Stimulated activated CD4-positive, alpha-beta T cell treated with anti-CD3 and anti-CD28 coated beads, Interleukin-12 subunit alpha, Interleukin-12 subunit beta, amount 100 ng/mL, for 24 hours (primary cell): ENCODE results near the gene MADD.

Experiments
- DNase-seq, 2 experiments: peaks; one replicate each; pipeline ENCODE4 v3.0.0-alpha.2; 2020; ENCODE audit warnings: low read depth in 2 of 2

MADD gene

GRCh38 chr11:47251751-47252150, 18.2 kb upstream of the MADD start:
- no peak for DNase-seq

GRCh38 chr11:47253660-47254059, 16.3 kb upstream of the MADD start:
- no peak for DNase-seq

DNA sequence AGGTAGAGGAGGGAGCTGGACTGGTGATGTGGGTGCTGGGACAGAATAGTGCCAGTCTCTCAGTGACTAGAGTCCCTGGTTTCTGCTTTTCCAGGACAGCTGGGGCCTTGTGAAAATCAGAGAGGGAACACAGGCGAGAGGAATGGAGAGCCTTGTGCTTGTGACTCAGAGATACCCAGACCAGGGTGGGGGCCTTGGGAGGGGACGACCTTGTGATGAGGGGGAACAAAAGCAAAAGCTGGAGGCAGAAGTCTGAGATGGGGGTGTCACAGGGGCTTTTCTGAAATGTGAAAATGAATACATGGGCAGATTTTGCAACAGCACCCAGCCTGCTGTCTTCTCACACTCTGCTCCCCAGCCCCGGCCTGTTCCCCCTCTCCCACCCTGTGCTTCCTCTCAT, 15.5 kb upstream of the MADD start:
- DNase-seq = no peak

- DNase-seq = no peak
Measured at GRCh38 chr11:47256374-47256773, 13.6 kb upstream of the MADD start.

- DNase-seq = no peak
Measured at GRCh38 chr11:47257177-47257516, 12.8 kb upstream of the MADD start.

GRCh38 chr11:47257517-47258316, 12.2 kb upstream of the MADD start, which contains the start of gene NR1H3:
NR1H3 (plus strand) TSS chr11:47257996; CDS start chr11:47259217, 1,221 bp downstream.
- no peak for DNase-seq

DNA sequence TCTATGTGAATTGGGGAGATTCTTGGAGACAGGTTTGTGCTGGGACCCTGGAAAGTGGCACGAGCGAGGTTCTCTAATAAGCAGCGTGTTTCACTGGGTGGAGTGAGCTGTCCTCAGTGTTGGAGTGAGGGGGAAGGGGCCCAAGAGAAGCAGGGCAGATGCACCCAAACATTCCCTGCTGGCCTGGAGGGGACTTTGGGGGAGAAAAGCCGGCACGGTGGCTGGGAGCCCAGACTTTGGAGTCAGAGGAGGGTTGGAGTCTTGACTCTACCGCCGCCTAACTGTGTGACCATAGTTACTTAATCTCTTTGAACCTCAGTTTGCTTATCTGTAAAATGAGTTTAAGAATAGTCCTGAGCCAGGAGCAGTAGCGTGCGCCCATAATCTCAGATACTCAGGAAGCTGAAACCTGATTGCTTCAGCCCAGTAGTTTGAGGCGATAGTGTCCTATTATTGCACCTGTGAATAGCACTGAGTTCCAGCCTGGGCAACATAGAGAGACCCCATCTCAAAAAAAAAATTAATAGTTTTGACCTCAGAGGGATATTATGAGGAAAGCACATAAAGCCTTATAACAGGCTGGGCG, 11.5 kb upstream of the MADD start:
- no peak for DNase-seq

- DNase-seq = peak in 1 of 2 experiments; percentile 26
Measured at GRCh38 chr11:47259232-47259977, 10.5 kb upstream of the MADD start.

DNA sequence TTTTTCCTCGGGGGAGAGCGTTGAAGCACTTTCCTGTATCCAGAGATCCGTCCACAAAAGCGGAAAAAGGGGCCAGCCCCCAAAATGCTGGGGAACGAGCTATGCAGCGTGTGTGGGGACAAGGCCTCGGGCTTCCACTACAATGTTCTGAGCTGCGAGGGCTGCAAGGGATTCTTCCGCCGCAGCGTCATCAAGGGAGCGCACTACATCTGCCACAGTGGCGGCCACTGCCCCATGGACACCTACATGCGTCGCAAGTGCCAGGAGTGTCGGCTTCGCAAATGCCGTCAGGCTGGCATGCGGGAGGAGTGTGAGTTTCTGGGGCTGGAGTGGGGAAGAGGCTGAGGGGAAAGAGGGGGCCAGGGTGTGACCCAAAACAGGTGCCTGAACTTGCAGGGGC, 9.6 kb upstream of the MADD start:
- DNase-seq = no peak

DNA sequence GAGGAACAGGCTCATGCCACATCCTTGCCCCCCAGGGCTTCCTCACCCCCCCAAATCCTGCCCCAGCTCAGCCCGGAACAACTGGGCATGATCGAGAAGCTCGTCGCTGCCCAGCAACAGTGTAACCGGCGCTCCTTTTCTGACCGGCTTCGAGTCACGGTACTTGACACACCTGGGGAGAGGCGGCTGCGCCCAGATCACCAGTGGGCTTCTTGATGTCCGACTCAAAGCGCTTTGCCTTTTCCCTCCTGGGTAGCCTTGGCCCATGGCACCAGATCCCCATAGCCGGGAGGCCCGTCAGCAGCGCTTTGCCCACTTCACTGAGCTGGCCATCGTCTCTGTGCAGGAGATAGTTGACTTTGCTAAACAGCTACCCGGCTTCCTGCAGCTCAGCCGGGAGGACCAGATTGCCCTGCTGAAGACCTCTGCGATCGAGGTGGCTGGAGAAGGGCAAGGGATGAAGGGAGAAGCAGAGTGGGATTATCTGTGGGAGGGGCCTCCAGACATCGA, 8.6 kb upstream of the MADD start:
- no peak for DNase-seq

DNA sequence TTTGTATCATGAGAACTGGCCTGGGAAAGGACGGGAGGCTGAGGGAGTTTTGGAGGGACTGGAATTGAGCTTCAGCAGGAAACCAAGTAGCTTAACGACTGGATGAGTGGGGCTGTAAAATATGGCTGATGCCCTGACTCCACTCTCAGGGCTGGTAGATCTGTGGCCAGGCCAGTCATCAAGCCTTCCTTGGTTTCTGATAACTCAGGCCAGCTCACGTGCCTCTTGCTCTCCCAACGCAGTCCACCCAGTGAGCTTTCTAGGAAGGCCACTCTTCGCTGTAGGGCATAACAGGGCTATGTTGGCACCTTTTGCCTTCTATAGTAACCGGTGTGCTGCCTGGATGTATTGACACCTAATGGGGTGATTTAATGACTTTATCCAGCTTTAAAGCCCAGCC, 5.8 kb upstream of the MADD start:
- no peak for DNase-seq

- no peak for DNase-seq
Measured at GRCh38 chr11:47264521-47264920, 5.4 kb upstream of the MADD start.

GRCh38 chr11:47267876-47268275, 2.1 kb upstream of the MADD start:
- no peak for DNase-seq

GRCh38 chr11:47268448-47269001, 1.4 kb upstream of the MADD start:
- DNase-seq = no peak

DNA sequence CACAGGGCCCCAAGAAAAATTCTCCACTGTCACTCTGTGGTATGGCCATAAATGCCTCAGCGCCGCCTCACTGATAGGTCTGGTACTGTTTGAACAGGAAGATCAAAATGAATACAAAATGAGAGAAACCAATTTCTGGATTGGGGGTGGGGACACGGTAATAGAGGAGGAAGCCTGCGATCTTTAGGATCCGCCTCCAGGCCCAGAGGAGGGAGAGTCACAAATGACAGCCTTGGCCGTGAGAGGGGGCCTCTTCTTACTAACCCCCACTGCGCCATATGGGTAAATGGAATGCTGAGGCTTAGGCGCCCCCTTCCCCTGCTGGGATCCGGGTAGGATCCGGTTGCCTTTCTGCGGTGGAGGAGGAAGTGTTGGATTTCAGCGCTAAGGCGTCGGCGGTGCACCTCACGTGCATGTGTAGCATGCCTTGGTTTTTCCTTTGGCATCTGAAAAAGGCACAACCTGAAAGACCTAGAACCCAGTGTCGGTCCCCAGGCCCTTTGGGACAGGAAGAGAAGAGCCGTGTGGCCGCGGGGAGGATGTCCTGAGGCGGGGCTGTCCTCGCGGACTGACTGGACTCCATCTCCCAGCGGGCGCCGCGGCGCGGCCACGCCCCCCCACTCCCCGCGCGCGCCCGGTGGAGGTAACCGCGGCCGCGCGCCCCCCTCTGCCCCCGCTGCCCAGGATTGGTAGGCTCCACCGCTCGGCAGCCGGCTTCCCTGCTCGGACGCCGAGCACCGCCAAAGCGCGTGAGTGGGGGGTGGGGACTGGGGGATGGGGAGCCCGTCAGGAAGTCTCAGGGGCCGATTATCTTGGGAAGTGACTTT, 718 bp upstream of the MADD start:
- DNase-seq = peak; percentile 73 to 76

DNA sequence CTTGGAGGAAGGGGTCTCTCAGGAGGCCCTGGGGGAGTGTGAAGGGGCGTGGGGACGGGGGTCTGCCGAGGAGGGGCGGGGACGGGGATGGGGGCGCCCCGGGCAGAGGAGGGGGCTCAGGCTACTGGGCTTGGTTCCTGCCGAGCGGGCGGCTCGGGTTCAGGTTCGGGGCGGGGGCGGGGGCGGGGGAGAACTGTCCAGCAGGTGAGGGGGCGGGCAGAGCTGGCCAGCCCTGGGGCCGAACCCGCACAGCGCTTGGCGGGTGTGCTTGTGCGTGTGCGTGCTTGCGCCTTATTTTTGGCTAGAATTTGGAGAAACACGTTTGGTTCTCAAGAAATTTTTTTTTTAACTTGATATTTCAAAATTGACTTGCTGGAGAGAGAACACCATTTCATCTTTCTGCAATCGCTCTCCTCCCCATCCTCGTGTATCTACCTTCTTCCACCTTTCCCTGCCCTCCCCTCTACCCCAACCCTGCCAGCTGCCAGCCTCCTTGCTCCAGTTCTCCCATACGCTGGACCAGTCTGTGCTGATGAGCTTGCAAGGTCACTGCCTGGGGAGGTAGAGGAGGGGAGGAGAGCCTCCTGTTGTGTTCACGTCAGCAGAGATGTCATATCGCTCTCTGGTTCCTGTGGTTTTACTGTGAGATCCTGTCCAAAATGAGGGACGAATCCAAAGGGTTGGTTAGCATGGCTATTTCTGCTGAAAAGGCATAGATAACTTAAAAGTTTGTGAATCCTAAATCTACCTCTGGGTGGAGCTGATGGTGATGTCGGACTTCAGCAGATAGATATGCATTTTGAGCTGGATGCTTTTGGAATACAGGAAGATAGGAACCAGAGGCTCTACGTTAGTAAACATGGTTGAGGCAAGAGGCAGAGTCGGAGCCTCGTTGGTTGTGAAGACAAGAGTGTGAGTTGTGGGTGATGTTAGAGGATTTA, 668 bp downstream of the MADD start:
- DNase-seq = no peak

- DNase-seq = no peak
Measured at GRCh38 chr11:47271328-47271727, 1.4 kb downstream of the MADD start.

DNA sequence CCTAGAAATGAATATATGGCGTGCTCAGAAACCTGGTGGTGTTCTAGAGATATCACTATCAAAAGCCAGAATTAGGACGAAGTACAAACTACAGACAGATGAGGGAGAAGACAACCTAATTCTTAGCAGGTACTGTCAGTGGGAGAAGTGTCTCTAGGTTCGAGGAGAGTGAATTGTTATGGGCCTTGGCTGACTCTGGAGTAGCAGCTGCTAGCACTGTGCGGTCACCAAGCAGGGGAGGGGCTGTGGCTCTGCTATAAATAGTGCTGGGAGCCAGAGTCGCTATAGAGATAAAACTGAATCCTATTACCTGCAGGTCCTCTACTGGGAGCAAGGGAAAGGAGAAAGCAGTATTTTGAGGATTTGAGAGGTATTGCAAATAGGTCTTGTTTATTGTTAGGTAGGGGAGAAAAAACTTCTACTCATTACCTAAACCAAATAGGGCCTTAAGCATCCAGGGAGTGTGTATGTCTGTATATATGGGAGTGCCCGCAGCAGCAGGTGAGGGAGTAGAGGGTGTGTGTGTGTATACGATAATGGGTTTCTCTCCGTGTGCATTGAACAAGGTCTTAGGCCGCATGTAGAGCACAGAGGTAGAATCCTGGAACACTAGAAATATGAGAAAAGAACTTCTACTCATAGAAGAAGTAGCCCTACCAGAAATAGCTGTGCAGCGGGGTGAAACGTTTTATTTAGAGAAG, 2.2 kb downstream of the MADD start:
- DNase-seq = no peak

GRCh38 chr11:47272706-47273105, 2.8 kb downstream of the MADD start:
- DNase-seq = no peak
